NCI-H1694 treated with DMSO at 0.1 percent for 48 hours (cell line): ENCODE measurements around the gene RSPO3.

ENCODE experiments used
- DNase-seq: peaks from one replicate; lab custom pipeline; 2025; lab: John Stamatoyannopoulos, UW

RSPO3 gene

DNA sequence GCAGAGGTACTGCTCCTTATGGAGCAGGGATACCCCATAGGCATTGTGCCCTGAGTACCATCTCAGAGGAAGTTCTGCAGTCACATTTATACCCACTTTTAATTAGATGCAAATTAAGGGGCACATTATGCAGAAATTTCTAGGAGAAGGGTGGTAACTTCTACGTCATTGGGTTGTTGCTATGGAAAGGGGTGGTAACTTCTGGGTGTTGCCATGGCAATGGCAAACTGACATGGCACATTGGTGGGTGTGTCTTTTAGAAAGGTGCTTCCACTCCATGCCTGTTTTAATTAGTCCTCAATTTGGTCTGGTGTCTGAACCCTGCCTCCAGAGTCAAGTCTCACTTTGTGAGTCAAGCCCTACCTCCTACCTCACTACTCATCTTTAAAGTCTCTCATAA is 42.0 kb downstream of the RSPO3 start:
- no peak for DNase-seq

DNA sequence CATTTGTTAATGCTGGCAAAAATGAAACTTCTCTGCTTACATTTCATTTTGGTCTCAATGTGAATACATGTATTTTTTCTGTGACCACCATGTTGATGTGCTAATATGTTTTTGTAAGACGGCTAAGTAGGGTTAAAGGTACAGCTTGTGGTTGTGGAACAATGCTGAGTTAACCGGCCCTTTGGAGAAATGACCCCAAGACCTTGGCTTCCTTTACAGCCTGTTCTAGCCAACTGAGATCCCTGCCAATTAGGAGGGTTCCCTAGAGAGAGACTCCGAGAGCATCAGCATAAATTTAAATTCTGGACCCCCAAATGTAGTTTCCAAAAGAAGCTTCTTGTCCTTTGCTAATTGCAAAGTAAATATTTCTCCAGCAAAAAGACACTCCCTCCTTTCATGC is 44.4 kb downstream of the RSPO3 start:
- DNase-seq: no peak

GRCh38 chr6:127164036-127164435 is 45.6 kb downstream of the RSPO3 start:
- DNase-seq: no peak

- DNase-seq: no peak
Measured at GRCh38 chr6:127164565-127164964, 46.1 kb downstream of the RSPO3 start.

DNA sequence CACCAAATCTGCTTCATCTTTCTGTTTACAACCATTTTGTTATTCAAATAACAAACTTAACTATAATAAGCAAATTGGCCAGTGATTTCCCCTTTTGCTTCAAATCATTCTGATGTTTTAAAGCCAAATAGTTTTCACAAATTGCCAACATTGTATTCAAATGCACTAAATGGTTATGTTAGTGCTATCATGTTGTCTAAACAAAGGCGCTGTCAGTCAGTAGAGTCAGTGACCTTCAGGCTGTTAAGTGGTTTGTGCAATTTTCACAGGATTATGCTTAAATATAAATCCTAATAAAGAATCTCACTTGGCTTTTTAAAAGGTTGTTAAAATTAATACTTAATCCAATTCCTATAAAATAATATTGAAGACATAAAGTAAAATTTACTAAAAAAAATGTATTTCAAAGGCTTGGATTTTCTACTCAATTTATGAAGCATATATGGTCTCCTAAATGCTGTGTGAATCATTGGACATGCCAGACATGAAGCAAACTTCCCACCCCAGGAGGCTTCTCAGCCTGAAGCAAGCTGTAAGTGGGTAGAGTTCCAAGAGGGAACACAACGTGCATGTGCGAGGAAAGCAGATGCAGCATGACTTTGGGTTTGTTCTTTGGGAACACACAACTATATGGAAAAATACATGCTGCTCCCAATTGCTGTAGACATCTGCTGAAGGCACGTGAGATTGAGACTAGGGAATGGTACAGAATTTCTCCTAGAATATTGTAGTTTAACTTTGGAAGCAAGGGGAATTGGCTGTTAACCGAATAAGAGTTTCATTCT is 54.9 kb downstream of the RSPO3 start:
- no peak for DNase-seq

DNA sequence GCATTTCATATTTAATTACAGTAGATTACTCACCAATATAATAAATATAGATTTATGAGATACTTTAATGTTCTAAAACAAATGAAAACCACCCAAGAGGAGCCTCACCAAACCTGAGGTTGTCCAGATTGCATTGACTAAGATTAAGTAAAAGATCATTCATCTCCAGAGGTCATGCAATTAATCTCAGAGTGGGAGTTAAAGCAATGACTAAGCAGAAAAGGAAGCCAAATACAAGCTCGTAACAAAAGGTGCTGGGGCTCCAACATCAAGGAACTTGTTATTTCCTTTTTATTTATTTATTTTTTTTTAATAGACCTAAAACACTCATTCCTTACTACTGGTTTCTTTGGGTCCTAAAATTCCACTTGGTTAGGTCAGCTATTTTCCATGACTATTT is 57.7 kb downstream of the RSPO3 start:
- no peak for DNase-seq

- DNase-seq: no peak
Measured at GRCh38 chr6:127177030-127177922, 58.8 kb downstream of the RSPO3 start.

- no peak for DNase-seq
Measured at GRCh38 chr6:127177923-127178231, 59.4 kb downstream of the RSPO3 start.

DNA sequence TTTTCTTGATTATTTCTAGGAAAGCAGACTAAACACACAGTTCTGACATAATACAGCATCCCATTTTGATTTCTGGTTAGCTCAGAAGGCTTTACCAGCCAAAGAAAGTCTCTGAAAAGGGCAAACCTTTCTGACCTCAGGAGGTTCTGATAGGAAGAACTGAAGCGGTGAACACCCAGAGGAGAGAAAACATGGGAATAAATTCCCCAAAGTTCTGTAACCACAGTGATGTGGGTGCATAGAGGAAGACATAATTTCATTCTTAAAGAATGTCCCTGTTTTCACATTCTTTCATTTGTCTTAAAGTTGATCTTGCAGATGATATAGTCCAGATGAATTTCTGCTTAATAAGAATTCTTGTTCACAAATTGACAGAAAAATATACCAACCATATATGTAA is 60.3 kb downstream of the RSPO3 start:
- DNase-seq: no peak

GRCh38 chr6:127180426-127180825 is 62.0 kb downstream of the RSPO3 start:
- no peak for DNase-seq

GRCh38 chr6:127182501-127182900 is 64.0 kb downstream of the RSPO3 start:
- DNase-seq: no peak

GRCh38 chr6:127185437-127185995 is 67.0 kb downstream of the RSPO3 start:
- no peak for DNase-seq

GRCh38 chr6:127186889-127187288 is 68.4 kb downstream of the RSPO3 start:
- peak; percentile 2 for DNase-seq

- DNase-seq: no peak
Measured at GRCh38 chr6:127188744-127189143, 70.3 kb downstream of the RSPO3 start.

- DNase-seq: peak; percentile 26
Measured at GRCh38 chr6:127190552-127190951, 72.1 kb downstream of the RSPO3 start.

DNA sequence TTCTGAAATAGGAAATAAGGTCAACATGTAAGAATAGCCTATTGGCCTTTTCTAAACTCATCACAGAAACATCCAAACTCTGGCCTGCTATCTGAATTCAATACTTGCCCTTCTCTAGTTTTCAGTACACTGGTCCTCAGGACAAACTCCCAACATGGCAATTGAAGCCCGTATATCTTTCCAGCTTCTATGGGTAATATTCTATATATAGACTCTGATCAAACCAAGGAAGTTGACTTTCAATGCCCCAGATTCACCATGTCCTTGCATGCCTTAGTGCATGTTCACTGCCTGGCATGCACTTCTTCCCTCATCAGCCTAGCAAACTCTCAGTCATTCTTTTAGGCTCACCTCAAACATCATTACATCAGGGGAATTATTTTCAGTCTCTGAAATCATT is 73.2 kb downstream of the RSPO3 start:
- no peak for DNase-seq

GRCh38 chr6:127192911-127193541 is 74.6 kb downstream of the RSPO3 start:
- no peak for DNase-seq

DNA sequence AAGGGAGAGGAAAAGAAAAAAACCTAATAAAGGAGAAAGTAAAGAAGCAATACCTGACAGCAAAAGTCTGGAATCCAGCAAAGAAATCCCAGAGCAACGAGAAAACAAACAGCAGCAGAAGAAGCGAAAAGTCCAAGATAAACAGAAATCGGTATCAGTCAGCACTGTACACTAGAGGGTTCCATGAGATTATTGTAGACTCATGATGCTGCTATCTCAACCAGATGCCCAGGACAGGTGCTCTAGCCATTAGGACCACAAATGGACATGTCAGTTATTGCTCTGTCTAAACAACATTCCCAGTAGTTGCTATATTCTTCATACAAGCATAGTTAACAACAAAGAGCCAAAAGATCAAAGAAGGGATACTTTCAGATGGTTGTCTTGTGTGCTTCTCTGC is 77.4 kb downstream of the RSPO3 start:
- no peak for DNase-seq

- no peak for DNase-seq
Measured at GRCh38 chr6:127198549-127198948, 80.1 kb downstream of the RSPO3 start.

GRCh38 chr6:127199470-127199869 is 81.0 kb downstream of the RSPO3 start:
- DNase-seq: no peak

GRCh38 chr6:127200114-127200513 is 81.6 kb downstream of the RSPO3 start:
- no peak for DNase-seq

DNA sequence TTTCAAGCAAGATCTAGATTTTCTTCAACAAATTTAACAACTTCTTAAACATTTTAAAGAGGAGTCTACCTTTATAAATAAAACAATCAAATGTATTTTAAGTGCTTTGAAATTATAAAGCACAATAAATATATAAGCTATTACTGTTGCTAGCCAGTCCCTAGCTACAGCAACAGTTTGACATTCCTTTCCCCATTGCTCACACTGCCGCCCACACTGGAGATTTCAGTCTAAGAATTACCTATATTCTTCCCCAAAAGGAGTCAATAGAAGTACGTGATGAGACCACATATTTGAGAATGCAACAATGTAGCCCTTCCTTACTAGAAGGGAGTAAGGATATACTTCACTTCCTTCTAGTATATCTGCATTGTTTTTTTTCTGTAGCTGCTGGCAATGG is 82.8 kb downstream of the RSPO3 start:
- no peak for DNase-seq

GRCh38 chr6:127202676-127203075 is 84.2 kb downstream of the RSPO3 start:
- no peak for DNase-seq
